CD4-positive, CD25-positive, alpha-beta regulatory T cell (primary cell): Measurements from ENCODE around the gene SYNC. TPM values are rescaled to one million over a fixed set of nuclear protein-coding genes. Genes with fewer than 3 reads are reported as not detected.
"Not testable (repeated sequence)": the region's sequence is repeated elsewhere in the genome, so short reads cannot be mapped to it uniquely, and the experiment has no call there.

Experiments used
- ATAC-seq, 2 donors: fragments of 150-1000 bp; cut with Tn5 transposase; one replicate each; pipeline ENCODE4 v1.10.0; 2021; ENCODE audit warnings: low read depth in 2 of 2, moderate number of reproducible peaks in 2 of 2, moderate library complexity in 1 of 2
- DNase-seq, 3 donors: peaks; one replicate each; pipeline versions ENCODE4 v3.0.0 to v3.0.0-alpha.2; 2012 to 2022; ENCODE audit warnings: mixed read lengths in 1 of 3
- H3K27ac ChIP-seq: one replicate; pipeline ENCODE4 v1.7.0; 2013; ENCODE audit warnings: mild to moderate bottlenecking, low read length; ENCODE audit not compliant: insufficient read depth, poor library complexity, severe bottlenecking
- H3K27me3 ChIP-seq: one replicate; pipeline ENCODE4 v1.7.0; 2013; ENCODE audit warnings: low read length; ENCODE audit not compliant: control insufficient read depth, insufficient read depth
- H3K36me3 ChIP-seq: one replicate; pipeline ENCODE4 v1.7.0; 2013; ENCODE audit warnings: mild to moderate bottlenecking, low read length, moderate library complexity; ENCODE audit not compliant: control insufficient read depth, insufficient read depth
- H3K4me1 ChIP-seq: 2 replicates; pipeline ENCODE4 v1.7.0; 2013; ENCODE audit warnings: mild to moderate bottlenecking, low read length; ENCODE audit not compliant: insufficient read depth, control insufficient read depth, poor library complexity, severe bottlenecking
- H3K4me3 ChIP-seq: one replicate; pipeline ENCODE4 v1.7.0; 2013; ENCODE audit warnings: low read depth, mild to moderate bottlenecking, low read length, moderate library complexity
- H3K9me3 ChIP-seq, 2 experiments: 1 replicate in 1 of 2; 2 replicates in 1 of 2; pipeline ENCODE4 v1.7.0; 2013; ENCODE audit warnings: low read length in 2 of 2, mild to moderate bottlenecking in 1 of 2, moderate library complexity in 1 of 2; ENCODE audit not compliant: control insufficient read depth in 2 of 2
- H3K27ac Mint-ChIP-seq, 3 donors: one replicate each; pipeline ENCODE4 v1.8.0; 2020 to 2022; ENCODE audit warnings: mild to moderate bottlenecking in 3 of 3, mixed read lengths in 3 of 3, moderate library complexity in 2 of 3
- H3K27me3 Mint-ChIP-seq: one replicate; pipeline ENCODE4 v1.8.0; 2022; ENCODE audit warnings: mild to moderate bottlenecking, mixed read lengths
- H3K36me3 Mint-ChIP-seq: one replicate; pipeline ENCODE4 v1.8.0; 2020; ENCODE audit warnings: mixed read lengths
- H3K4me1 Mint-ChIP-seq, 4 donors: one replicate each; pipeline ENCODE4 v1.8.0; 2020 to 2022; ENCODE audit warnings: mixed read lengths in 4 of 4, mild to moderate bottlenecking in 1 of 4
- H3K4me3 Mint-ChIP-seq, 4 donors: one replicate each; pipeline ENCODE4 v1.8.0; 2020 to 2022; ENCODE audit warnings: mild to moderate bottlenecking in 4 of 4, mixed read lengths in 4 of 4, moderate library complexity in 3 of 4
- H3K9me3 Mint-ChIP-seq, 7 donors: one replicate each; pipeline ENCODE4 v1.8.0; 2020 to 2022; ENCODE audit warnings: mixed read lengths in 7 of 7, mild to moderate bottlenecking in 3 of 7, moderate library complexity in 2 of 7
- polyA plus RNA-seq, 4 donors: library from polyadenylated mRNA; unstranded; fragments of 300-500 nt; fragmentation: Illumina TruSeq; gene quantifications; one replicate each; pipeline ENCODE4 v1.2.3, GENCODE V29; 2021
- total RNA-seq: library from RNA; stranded (reverse); gene quantifications from one replicate; pipeline ENCODE4 v1.2.3, GENCODE V29; 2022

The SYNC gene
- total and polyA plus RNA-seq, 5 donors from 2014 or later, result not detected

DNA sequence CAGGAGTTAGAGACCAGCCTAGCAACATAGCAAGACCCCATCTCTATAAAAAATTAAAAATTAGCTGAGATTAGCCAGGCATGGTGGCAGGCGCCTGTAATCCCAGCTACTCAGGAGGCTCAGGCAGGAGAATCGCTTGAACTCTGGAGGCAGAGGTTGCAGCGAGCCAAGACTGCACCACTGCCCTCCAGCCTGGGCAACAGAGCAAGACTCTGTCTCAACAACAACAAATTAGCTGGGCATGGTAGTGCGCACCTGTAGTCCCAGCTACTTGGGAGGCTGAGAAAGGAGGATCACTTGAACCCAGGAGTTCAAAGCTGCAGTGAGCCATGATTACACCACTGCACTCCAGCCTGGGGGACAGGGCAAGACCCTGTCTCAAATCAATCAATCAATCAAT is 72.4 kb downstream of the SYNC start:
- not testable (repeated sequence) for H3K27ac ChIP-seq, H3K27me3 Mint-ChIP-seq, H3K9me3 ChIP-seq, ATAC-seq, H3K9me3 Mint-ChIP-seq, H3K4me1 ChIP-seq, H3K4me3 ChIP-seq, H3K27me3 ChIP-seq, DNase-seq
- H3K36me3 ChIP-seq, result peaks cover 33% of the 10 kb centered on the region
- H3K4me1 Mint-ChIP-seq, result peaks cover 11 to 24% (median 15%) of the 10 kb centered on the region in 4 donors
- H3K4me3 Mint-ChIP-seq, result peak overlapping the region in 1 of 4 donors; percentile 63
- peaks cover 30% of the 10 kb centered on the region for H3K36me3 Mint-ChIP-seq
- peak overlapping the region in 1 of 3 donors; percentile 17 for H3K27ac Mint-ChIP-seq

Other genes with a start within 250 kb of the SYNC start
- gene ZBTB8B, start 237.7 kb downstream of the SYNC start, total RNA-seq, result not detected
- gene ZBTB8B, start 237.7 kb downstream of the SYNC start, polyA plus RNA-seq, result not detected
- gene ZBTB8A, start 163.3 kb downstream of the SYNC start, total RNA-seq, result 0.12 TPM
- gene ZBTB8A, start 163.3 kb downstream of the SYNC start, polyA plus RNA-seq, result not detected
- 40.8 TPM for gene ZBTB8OS, start 52.2 kb downstream of the SYNC start, total RNA-seq
- 100 to 1,000 TPM in 1 of 4 donors, 10 to 100 TPM in 3; 72.9 to 117 (median 89.0) TPM for gene ZBTB8OS, start 52.2 kb downstream of the SYNC start, polyA plus RNA-seq
- 139 TPM for gene RBBP4, start 51.6 kb downstream of the SYNC start, total RNA-seq
- 100 to 1,000 TPM; 256 to 312 (median 288) TPM for gene RBBP4, start 51.6 kb downstream of the SYNC start, polyA plus RNA-seq
- gene YARS1, start 114.6 kb upstream of the SYNC start, total RNA-seq, result 111 TPM
- gene YARS1, start 114.6 kb upstream of the SYNC start, polyA plus RNA-seq, result 10 to 100 TPM; 47.3 to 68.9 (median 55.8) TPM
- 55.1 TPM for gene S100PBP, start 114.9 kb upstream of the SYNC start, total RNA-seq
- gene S100PBP, start 114.9 kb upstream of the SYNC start, polyA plus RNA-seq, result 10 to 100 TPM; 11.5 to 12.3 (median 12.3) TPM
- gene FNDC5, start 168.1 kb upstream of the SYNC start, total RNA-seq, result not detected
- not detected for gene FNDC5, start 168.1 kb upstream of the SYNC start, polyA plus RNA-seq
- not detected for gene HPCA, start 183.7 kb upstream of the SYNC start, total RNA-seq
- not detected for gene HPCA, start 183.7 kb upstream of the SYNC start, polyA plus RNA-seq
- not detected for gene TMEM54, start 198.6 kb upstream of the SYNC start, total RNA-seq
- gene TMEM54, start 198.6 kb upstream of the SYNC start, polyA plus RNA-seq, result not detected